ENCODE data around the gene CRIP1. TPM values are rescaled to one million over a fixed set of nuclear protein-coding genes. Genes with fewer than 3 reads are reported as not detected.

The CRIP1 gene
- polyA plus RNA-seq, 1 donor (not counting 4 experiments of a cell fraction or from before 2014, with no cell fraction given), result 1.7 TPM

DNA sequence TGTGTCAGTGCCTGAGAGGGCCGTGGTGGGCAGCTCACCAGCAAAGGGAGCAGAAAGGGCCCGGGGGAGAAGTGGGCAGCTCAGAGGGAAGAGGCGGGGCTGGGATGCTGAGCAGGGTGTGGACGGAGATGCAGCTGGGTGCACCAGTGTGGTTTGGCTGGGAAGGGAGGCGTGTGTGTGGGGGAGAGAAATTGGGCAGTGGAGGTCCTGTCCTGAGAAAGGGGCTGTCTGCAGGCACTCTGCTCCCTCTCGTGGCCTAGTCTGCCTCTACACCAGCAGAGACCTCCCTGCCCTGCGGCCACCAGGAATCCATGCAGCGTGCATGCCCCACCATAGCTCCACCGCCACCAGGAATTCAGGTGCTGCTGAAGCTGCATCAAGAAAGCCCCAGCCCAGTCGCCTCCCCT is 46.1 kb downstream of the CRIP1 start:
- DNase-seq (ENCODE audit: low read depth, low spot score), result no peak
- no peaks in the 10 kb centered on the region for H3K36me3 ChIP-seq (ENCODE audit: control insufficient read depth in 2 of 2, extremely low read depth in 1 of 2, insufficient read depth in 2 of 2, low read length in 2 of 2)
- no peaks in the 10 kb centered on the region for H3K9me3 ChIP-seq (ENCODE audit: control insufficient read depth, low read depth, low read length)
- no peak overlapping the region for H3K4me2 ChIP-seq (ENCODE audit: control insufficient read depth, extremely low read depth, insufficient read depth, low read depth, low read length)
- TF ChIP-seq EZH2 (IDR thresholded peaks at IDR 0.05; ENCODE audit: low read length) (no peak), CTCF (optimal IDR thresholded peaks at IDR 0.05 in 1 of 3, IDR thresholded peaks at IDR 0.05 in 1 of 3, conservative IDR thresholded peaks at IDR 0.05 in 1 of 3; ENCODE audit: extremely low read depth in 1 of 3, insufficient read depth in 2 of 3, low read length in 3 of 3) (peak in 2 of 3 experiments; percentile 17 to 49)
- H3K27ac ChIP-seq (ENCODE audit: control insufficient read depth, insufficient read depth, low read length), result no peak overlapping the region
- H3K4me3 ChIP-seq (ENCODE audit: control insufficient read depth in 2 of 3, extremely low read depth in 1 of 3, insufficient read depth in 2 of 3, low read depth in 1 of 3, low read length in 3 of 3), result no peak overlapping the region
- no peak overlapping the region for H3K9ac ChIP-seq (ENCODE audit: control insufficient read depth, extremely low read depth, insufficient read depth, low read length)
- no peaks in the 10 kb centered on the region for H3K9me1 ChIP-seq (ENCODE audit: control insufficient read depth, extremely low read depth, insufficient read depth, low read length)
- no peak for FAIRE-seq
- no peaks in the 10 kb centered on the region for H3K79me2 ChIP-seq (ENCODE audit: control insufficient read depth, insufficient read depth, low read length)
- H3K27me3 ChIP-seq (ENCODE audit: control insufficient read depth, extremely low read depth, insufficient read depth, low read length), result peaks cover 32% of the 10 kb centered on the region
- no peaks in the 10 kb centered on the region for H4K20me1 ChIP-seq (ENCODE audit: control insufficient read depth, extremely low read depth, insufficient read depth, low read length)
- no peak overlapping the region for H2AFZ ChIP-seq (ENCODE audit: control insufficient read depth, low read length)
- dilution Hi-C loops (cut with MboI; ENCODE audit: extremely low pct_ligation_motif_present, low sequenced_read_pairs), result no loop called here
- peaks cover 5% of the 10 kb centered on the region for H3K4me1 ChIP-seq (ENCODE audit: control insufficient read depth, extremely low read depth, insufficient read depth, low read length)

DNA sequence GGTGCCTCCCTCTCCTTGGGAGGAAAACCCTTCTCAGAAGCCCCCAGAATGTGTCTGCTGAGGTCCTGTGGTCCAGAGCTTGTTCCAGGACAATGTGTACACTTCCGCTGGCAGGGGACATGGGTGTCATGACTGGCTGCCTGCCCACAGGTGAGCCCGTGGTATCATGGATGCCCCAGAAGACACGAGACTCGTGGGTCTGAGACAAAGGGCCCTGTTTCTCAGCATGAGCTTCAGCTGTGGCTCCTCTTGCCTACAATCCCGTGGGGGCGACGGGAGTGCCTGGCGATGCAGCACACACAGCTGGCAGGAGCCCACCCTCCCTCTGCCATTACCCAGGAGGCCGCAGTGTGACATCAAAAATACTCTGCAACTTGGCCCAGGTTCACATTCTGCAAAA is 46.7 kb downstream of the CRIP1 start:
- Histone ChIP-seq H3K4me3 (ENCODE audit: control insufficient read depth in 2 of 3, extremely low read depth in 1 of 3, insufficient read depth in 2 of 3, low read depth in 1 of 3, low read length in 3 of 3) (no peak overlapping the region), H3K27ac (ENCODE audit: control insufficient read depth, insufficient read depth, low read length) (no peak overlapping the region), H3K4me1 (ENCODE audit: control insufficient read depth, extremely low read depth, insufficient read depth, low read length) (peaks cover 4% of the 10 kb centered on the region), H3K9ac (ENCODE audit: control insufficient read depth, extremely low read depth, insufficient read depth, low read length) (no peak overlapping the region), H2AFZ (ENCODE audit: control insufficient read depth, low read length) (no peak overlapping the region), H3K79me2 (ENCODE audit: control insufficient read depth, insufficient read depth, low read length) (no peaks in the 10 kb centered on the region), H3K9me3 (ENCODE audit: control insufficient read depth, low read depth, low read length) (no peaks in the 10 kb centered on the region), H3K36me3 (ENCODE audit: control insufficient read depth in 2 of 2, extremely low read depth in 1 of 2, insufficient read depth in 2 of 2, low read length in 2 of 2) (no peaks in the 10 kb centered on the region), H3K27me3 (ENCODE audit: control insufficient read depth, extremely low read depth, insufficient read depth, low read length) (peaks cover 31% of the 10 kb centered on the region), H3K4me2 (ENCODE audit: control insufficient read depth, extremely low read depth, insufficient read depth, low read depth, low read length) (no peak overlapping the region), H4K20me1 (ENCODE audit: control insufficient read depth, extremely low read depth, insufficient read depth, low read length) (no peaks in the 10 kb centered on the region), H3K9me1 (ENCODE audit: control insufficient read depth, extremely low read depth, insufficient read depth, low read length) (no peaks in the 10 kb centered on the region)
- TF ChIP-seq CTCF (optimal IDR thresholded peaks at IDR 0.05 in 1 of 3, IDR thresholded peaks at IDR 0.05 in 1 of 3, conservative IDR thresholded peaks at IDR 0.05 in 1 of 3; ENCODE audit: extremely low read depth in 1 of 3, insufficient read depth in 2 of 3, low read length in 3 of 3) (no peak), EZH2 (IDR thresholded peaks at IDR 0.05; ENCODE audit: low read length) (no peak)
- DNase-seq (ENCODE audit: low read depth, low spot score) (no peak), FAIRE-seq (no peak)
- dilution Hi-C loops (cut with MboI; ENCODE audit: extremely low pct_ligation_motif_present, low sequenced_read_pairs), result no loop called here

Measured in keratinocyte (primary cell).